H1 (cell line): ENCODE results near the gene MMP15. TPM values are rescaled to one million over a fixed set of nuclear protein-coding genes. Genes with fewer than 3 reads are reported as not detected.

Source experiments
- CTCF ChIA-PET: fragments of 300-600 bp; sonication (Branson Sonifier 250); formaldehyde crosslinking; loops from one replicate; lab custom pipeline; 2021; ENCODE audit not compliant: partially characterized antibody; lab: Charles Lee
- POLR2A ChIA-PET: fragments of 300-600 bp; sonication (Branson Sonifier 250); formaldehyde crosslinking; loops from one replicate; lab custom pipeline; 2021; ENCODE audit warnings: inconsistent platforms; ENCODE audit not compliant: partially characterized antibody; lab: Charles Lee
- DNase-seq, 2 experiments: peaks; one replicate each; pipeline versions ENCODE4 v3.0.0 to v3.0.0-alpha.2; 2010 to 2022; ENCODE audit warnings: low spot score in 2 of 2, low read depth in 1 of 2, mixed read lengths in 1 of 2
- FAIRE-seq: peaks from 2 replicates; lab custom pipeline; 2011; peaks lifted over from hg19 to GRCh38; lab: Jason Lieb, UNC
- H2AFZ ChIP-seq: 2 replicates; pipeline ENCODE4 v1.8.1; 2012; ENCODE audit warnings: low read length, inconsistent platforms
- H2AK5ac ChIP-seq: 2 replicates; pipeline ENCODE4 v1.6.1; 2013; ENCODE audit warnings: low read depth, low read length
- H2BK120ac ChIP-seq: replicated peaks from 2 replicates; pipeline ENCODE3; 2013; ENCODE audit warnings: low read depth, low read length, inconsistent platforms
- H2BK12ac ChIP-seq: 2 replicates; pipeline ENCODE4 v1.6.1; 2013; ENCODE audit warnings: low read depth, low read length
- H2BK15ac ChIP-seq: 2 replicates; pipeline ENCODE4 v1.6.1; 2013; ENCODE audit warnings: low read length
- H2BK20ac ChIP-seq: 2 replicates; pipeline ENCODE4 v1.6.1; 2013; ENCODE audit warnings: low read length
- H2BK5ac ChIP-seq: 2 replicates; pipeline ENCODE4 v1.6.1; 2013; ENCODE audit warnings: low read depth, low read length
- H3K14ac ChIP-seq: 2 replicates; pipeline ENCODE4 v1.6.1; 2013; ENCODE audit warnings: inconsistent platforms; ENCODE audit not compliant: insufficient read length
- H3K18ac ChIP-seq: 2 replicates; pipeline ENCODE4 v1.6.1; 2013; ENCODE audit warnings: low read length; ENCODE audit errors: extremely low read depth
- H3K23ac ChIP-seq: 2 replicates; pipeline ENCODE4 v1.6.1; 2013; ENCODE audit warnings: inconsistent platforms; ENCODE audit not compliant: insufficient read length
- H3K23me2 ChIP-seq: 2 replicates; pipeline ENCODE4 v1.6.1; 2013; ENCODE audit warnings: low read depth, low read length
- H3K27ac ChIP-seq: 2 replicates; pipeline ENCODE4 v1.6.1; 2011; ENCODE audit warnings: low read depth, low read length, inconsistent platforms
- H3K27me3 ChIP-seq, 4 experiments: replicated peaks in 1 of 4; 1 replicate in 1 of 4; 2 replicates in 3 of 4; pipeline versions ENCODE4 v1.6.1 to v1.8.1; 2011 to 2013; ENCODE audit warnings: low read length in 3 of 4, mild to moderate bottlenecking in 3 of 4, inconsistent platforms in 2 of 4, mixed read lengths in 2 of 4, moderate library complexity in 1 of 4; ENCODE audit not compliant: control insufficient read depth in 3 of 4, insufficient read depth in 3 of 4; ENCODE audit errors: extremely low read depth in 1 of 4
- H3K36me3 ChIP-seq, 4 experiments: 2 replicates each; pipeline versions ENCODE4 v1.6.1 to v1.8.1; 2011 to 2013; ENCODE audit warnings: mild to moderate bottlenecking in 4 of 4, low read length in 3 of 4, moderate library complexity in 2 of 4, control low read depth in 1 of 4, inconsistent platforms in 1 of 4; ENCODE audit not compliant: insufficient read depth in 4 of 4, control insufficient read depth in 2 of 4
- H3K4ac ChIP-seq: replicated peaks from 2 replicates; pipeline ENCODE3; 2013; ENCODE audit warnings: low read length, low read depth, mixed read lengths, inconsistent platforms; ENCODE audit not compliant: insufficient read length
- H3K4me1 ChIP-seq, 4 experiments: replicated peaks in 1 of 4; 1 replicate in 1 of 4; 2 replicates in 3 of 4; pipeline versions ENCODE4 v1.6.1 to v1.8.1; 2011 to 2013; ENCODE audit warnings: low read length in 3 of 4, inconsistent platforms in 2 of 4, mixed read lengths in 1 of 4; ENCODE audit not compliant: insufficient read depth in 4 of 4, control insufficient read depth in 3 of 4
- H3K4me2 ChIP-seq, 2 experiments: 2 replicates each; pipeline versions ENCODE4 v1.6.1 to v1.8.1; 2011 to 2013; ENCODE audit warnings: low read depth in 2 of 2, low read length in 2 of 2, control low read depth in 1 of 2, inconsistent platforms in 1 of 2, mild to moderate bottlenecking in 1 of 2; ENCODE audit not compliant: insufficient read depth in 1 of 2
- H3K4me3 ChIP-seq, 4 experiments: fragments of 200-600, 300-600 bp in 1 of 4; sonication (generic), shearing (Covaris generic), sonication (Bioruptor Twin) in 1 of 4; 2 replicates each; pipeline versions ENCODE4 v1.5.1 to v1.8.1; 2011 to 2016; ENCODE audit warnings: low read length in 4 of 4, low read depth in 3 of 4, control low read depth in 2 of 4, inconsistent platforms in 2 of 4, mild to moderate bottlenecking in 2 of 4, mixed read lengths in 1 of 4, moderate library complexity in 1 of 4; ENCODE audit not compliant: insufficient read depth in 2 of 4; ENCODE audit errors: extremely low read depth in 1 of 4
- H3K56ac ChIP-seq: replicated peaks from 2 replicates; pipeline ENCODE3; 2013; ENCODE audit warnings: low read depth, mild to moderate bottlenecking, mixed read lengths, low read length, inconsistent platforms; ENCODE audit not compliant: insufficient read length
- H3K79me1 ChIP-seq: 2 replicates; pipeline ENCODE4 v1.6.1; 2013; ENCODE audit warnings: low read depth, low read length, control low read depth
- H3K79me2 ChIP-seq, 2 experiments: 2 replicates each; pipeline versions ENCODE4 v1.6.1 to v1.8.1; 2012 to 2013; ENCODE audit warnings: low read length in 2 of 2, mild to moderate bottlenecking in 2 of 2, inconsistent platforms in 1 of 2; ENCODE audit not compliant: insufficient read depth in 2 of 2, control insufficient read depth in 1 of 2
- H3K9ac ChIP-seq, 4 experiments: replicated peaks in 1 of 4; 1 replicate in 1 of 4; 2 replicates in 3 of 4; pipeline versions ENCODE4 v1.6.1 to v1.8.1; 2011 to 2013; ENCODE audit warnings: low read depth in 3 of 4, low read length in 3 of 4, control low read depth in 2 of 4, mild to moderate bottlenecking in 2 of 4, moderate library complexity in 2 of 4, inconsistent platforms in 1 of 4; ENCODE audit errors: extremely low read depth in 1 of 4
- H3K9me3 ChIP-seq, 2 experiments: 2 replicates each; pipeline versions ENCODE4 v1.6.1 to v1.8.1; 2012 to 2013; ENCODE audit warnings: mild to moderate bottlenecking in 2 of 2, moderate library complexity in 2 of 2, control low read depth in 1 of 2, inconsistent platforms in 1 of 2, low read depth in 1 of 2, low read length in 1 of 2, mixed read lengths in 1 of 2; ENCODE audit not compliant: insufficient read depth in 2 of 2
- H4K20me1 ChIP-seq, 2 experiments: replicated peaks in 1 of 2; 2 replicates each; pipeline versions ENCODE3 to v1.8.1; 2011 to 2013; ENCODE audit warnings: inconsistent platforms in 2 of 2, low read length in 2 of 2, mild to moderate bottlenecking in 1 of 2; ENCODE audit not compliant: insufficient read depth in 2 of 2, control insufficient read depth in 1 of 2
- H4K5ac ChIP-seq: 2 replicates; pipeline ENCODE4 v1.6.1; 2013; ENCODE audit warnings: low read length, low read depth, mixed read lengths, inconsistent platforms; ENCODE audit not compliant: insufficient read length
- H4K8ac ChIP-seq: 2 replicates; pipeline ENCODE4 v1.8.0; 2013; ENCODE audit warnings: mild to moderate bottlenecking, moderate library complexity, low read length, inconsistent platforms; ENCODE audit not compliant: insufficient read depth; ENCODE audit errors: extremely low read depth
- H4K91ac ChIP-seq: replicated peaks from 2 replicates; pipeline ENCODE3; 2013; ENCODE audit warnings: low read length, mixed read lengths, inconsistent platforms; ENCODE audit not compliant: insufficient read length
- BACH1 ChIP-seq: IDR thresholded peaks from 2 replicates; pipeline ENCODE4 v1.6.1; 2012; ENCODE audit warnings: low read length, improper control_type of control experiment
- CBX5 ChIP-seq: fragments of 300-800, 300-1000 bp; sonication (generic); IDR thresholded peaks from 2 replicates; pipeline ENCODE4 v1.7.1; 2016; ENCODE audit warnings: antibody characterized with exemption, low read length, low read depth
- CHD1 ChIP-seq: IDR thresholded peaks from 2 replicates; pipeline ENCODE4 v1.6.1; 2012; ENCODE audit warnings: low read depth, low read length, improper control_type of control experiment
- CHD2 ChIP-seq: IDR thresholded peaks from 2 replicates; pipeline ENCODE4 v1.6.1; 2012; ENCODE audit warnings: low read length, improper control_type of control experiment
- EP300 ChIP-seq, 2 experiments: IDR thresholded peaks; 1 replicate in 1 of 2; 2 replicates in 1 of 2; pipeline ENCODE4 v1.6.1; 2011 to 2012; ENCODE audit warnings: low read depth in 2 of 2, low read length in 2 of 2, mild to moderate bottlenecking in 2 of 2, borderline replicate concordance in 1 of 2, inconsistent platforms in 1 of 2, moderate library complexity in 1 of 2
- KDM1A ChIP-seq: fragments of 200-600, 300-600 bp; sonication (generic); IDR thresholded peaks from 2 replicates; pipeline ENCODE4 v1.7.1; 2016; ENCODE audit warnings: mild to moderate bottlenecking, low read length, borderline replicate concordance
- POLR2AphosphoS5 ChIP-seq: IDR thresholded peaks from 2 replicates; pipeline ENCODE4 v1.6.1; 2011; ENCODE audit warnings: low read depth, low read length
- RBBP5 ChIP-seq: IDR thresholded peaks from 2 replicates; pipeline ENCODE4 v1.7.1; 2012; ENCODE audit warnings: low read depth, mild to moderate bottlenecking, inconsistent platforms, low read length, moderate library complexity, borderline replicate concordance
- SAP30 ChIP-seq: fragments of 300-600 bp; sonication (generic); IDR thresholded peaks from 2 replicates; pipeline ENCODE4 v1.7.1; 2012; ENCODE audit warnings: low read length, moderate library complexity, mild to moderate bottlenecking, inconsistent platforms; ENCODE audit not compliant: insufficient read depth, insufficient replicate concordance
- SIRT6 ChIP-seq: IDR thresholded peaks from one replicate; pipeline ENCODE4 v1.7.1; 2012; ENCODE audit warnings: low read length, inconsistent platforms
- SP4 ChIP-seq: IDR thresholded peaks from 2 replicates; pipeline ENCODE4 v1.6.1; 2012; ENCODE audit warnings: low read length, inconsistent platforms
- SUZ12 ChIP-seq: fragments of 200-600 bp; sonication (generic); IDR thresholded peaks from 2 replicates; pipeline ENCODE4 v1.6.1; 2012; ENCODE audit warnings: mild to moderate bottlenecking, inconsistent platforms, low read length, moderate library complexity, mixed read lengths
- ZNF274 ChIP-seq: IDR thresholded peaks from 2 replicates; pipeline ENCODE4 v1.7.0; 2012; ENCODE audit warnings: low read length, borderline replicate concordance; ENCODE audit errors: extremely low read depth
- WGBS, 2 experiments: shearing (Covaris generic) in 1 of 2; methylation state at CpG; one replicate each; pipeline versions ENCODE4 v1.1.6 to v1.1.7; 2013 to 2015; ENCODE audit warnings: low lambda C conversion rate in 2 of 2, mixed read lengths in 2 of 2, inconsistent platforms in 1 of 2, low coverage in 1 of 2, missing lambda C conversion rate in 1 of 2; ENCODE audit not compliant: insufficient replicate concordance in 2 of 2, insufficient coverage in 1 of 2, insufficient read length in 1 of 2; ENCODE audit errors: extremely low coverage in 1 of 2, missing lambda C conversion rate in 1 of 2; 5-methylcytosine and 5-hydroxymethylcytosine counted together
- polyA plus RNA-seq, 7 experiments: library from polyadenylated mRNA; depleted of rRNA in 3 of 7; stranded (reverse) in 5 of 7; unstranded in 2 of 7; fragments of >200 nt in 5 of 7; fragments of 200-250 nt in 2 of 7; gene quantifications; 1 replicate in 5 of 7; 2 replicates in 1 of 7; 4 replicates in 1 of 7; pipeline versions ENCODE4 v1.2.1 to v1.2.3, GENCODE V29; 2011 to 2013; ENCODE audit warnings: missing spikeins in 2 of 7, mixed read lengths in 2 of 7
- total RNA-seq: library from RNA; stranded (reverse); fragmentation: NEBNext Ultra II Directional; extraction: Animal tissue kit (Norgen Biotek cat#: 25700); gene quantifications from 2 replicates; pipeline ENCODE4 v1.2.1, GENCODE V29; 2021
- TF ChIP-seq, protein P1 (sequence below): IDR thresholded peaks from 2 replicates; pipeline ENCODE4 v1.6.1; 2011; ENCODE audit warnings: low read length, improper control_type of control experiment

Gene MMP15
- total and polyA plus RNA-seq, 2 of the 8 experiments (the other 6 are each of a cell fraction or from before 2014, with no cell fraction given), result 38.5 to 42.2 TPM

GRCh38 chr16:57981636-57982035, 43.9 kb upstream of the MMP15 start:
- Histone ChIP-seq H2BK15ac (no peak overlapping the region), H2BK120ac (no peak overlapping the region), H3K56ac (no peak overlapping the region), H3K23me2 (peaks cover 12% of the 10 kb centered on the region; the same call in 1 of the 2 replicates), H2AFZ (no peak overlapping the region), H3K79me2 (no peaks in the 10 kb centered on the region), H3K4me1 (peaks cover 0 to 11% (median 3%) of the 10 kb centered on the region in 4 experiments; a peak in 3 of 7 replicates), H3K4me2 (no peak overlapping the region), H4K5ac (no peak overlapping the region), H3K18ac (no peak overlapping the region), H2BK12ac (no peak overlapping the region), H3K9me3 (no peaks in the 10 kb centered on the region), H2BK5ac (no peak overlapping the region), H3K23ac (no peak overlapping the region), H3K27me3 (peaks cover 2 to 29% (median 18%) of the 10 kb centered on the region in 4 experiments), H3K4me3 (no peak overlapping the region), H3K36me3 (no peaks in the 10 kb centered on the region), H4K20me1 (no peaks in the 10 kb centered on the region), H3K79me1 (no peaks in the 10 kb centered on the region), H4K91ac (no peak overlapping the region), H3K14ac (no peak overlapping the region), H3K4ac (no peak overlapping the region), H2BK20ac (no peak overlapping the region), H3K27ac (no peak overlapping the region), H4K8ac (no peak overlapping the region), H3K9ac (no peak overlapping the region), H2AK5ac (no peak overlapping the region)
- FAIRE-seq, result no peak
- DNase-seq, result no peak
- ChIA-PET CTCF (interaction anchor here (1.2 to 26.3 kb wide), 3 partner anchors 12 to 80 kb away, joined by 3 to 305 read pairs (median 4); no protein-coding TSS in a partner anchor), POLR2A (no interaction called here)
- WGBS, 2 experiments, result 87% methylated on average over 7 of the region's 7 CpGs; no CpG with 5 or more reads in 1 of the 2 experiments
- TF ChIP-seq CHD2 (no peak), CHD1 (no peak), SUZ12 (no peak), SIRT6 (no peak), ZNF274 (no peak), RBBP5 (no peak), EP300 (IDR thresholded peaks at IDR 0.05; ENCODE audit: borderline replicate concordance in 1 of 2, low read depth in 2 of 2, low read length in 2 of 2) (no peak), BACH1 (no peak), CBX5 (no peak), KDM1A (no peak), SAP30 (no peak), POLR2AphosphoS5 (no peak), SP4 (no peak)
- TF ChIP-seq, protein P1, sequence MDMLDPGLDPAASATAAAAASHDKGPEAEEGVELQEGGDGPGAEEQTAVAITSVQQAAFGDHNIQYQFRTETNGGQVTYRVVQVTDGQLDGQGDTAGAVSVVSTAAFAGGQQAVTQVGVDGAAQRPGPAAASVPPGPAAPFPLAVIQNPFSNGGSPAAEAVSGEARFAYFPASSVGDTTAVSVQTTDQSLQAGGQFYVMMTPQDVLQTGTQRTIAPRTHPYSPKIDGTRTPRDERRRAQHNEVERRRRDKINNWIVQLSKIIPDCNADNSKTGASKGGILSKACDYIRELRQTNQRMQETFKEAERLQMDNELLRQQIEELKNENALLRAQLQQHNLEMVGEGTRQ, result no peak
